Germinal center (tissue), 1 donor: ENCODE measurements around the gene LDLRAD3.

Source experiments
- DNase-seq: peaks from one replicate; pipeline ENCODE4 v3.0.0; 2012; ENCODE audit warnings: mixed read lengths, low spot score

LDLRAD3 gene

DNA sequence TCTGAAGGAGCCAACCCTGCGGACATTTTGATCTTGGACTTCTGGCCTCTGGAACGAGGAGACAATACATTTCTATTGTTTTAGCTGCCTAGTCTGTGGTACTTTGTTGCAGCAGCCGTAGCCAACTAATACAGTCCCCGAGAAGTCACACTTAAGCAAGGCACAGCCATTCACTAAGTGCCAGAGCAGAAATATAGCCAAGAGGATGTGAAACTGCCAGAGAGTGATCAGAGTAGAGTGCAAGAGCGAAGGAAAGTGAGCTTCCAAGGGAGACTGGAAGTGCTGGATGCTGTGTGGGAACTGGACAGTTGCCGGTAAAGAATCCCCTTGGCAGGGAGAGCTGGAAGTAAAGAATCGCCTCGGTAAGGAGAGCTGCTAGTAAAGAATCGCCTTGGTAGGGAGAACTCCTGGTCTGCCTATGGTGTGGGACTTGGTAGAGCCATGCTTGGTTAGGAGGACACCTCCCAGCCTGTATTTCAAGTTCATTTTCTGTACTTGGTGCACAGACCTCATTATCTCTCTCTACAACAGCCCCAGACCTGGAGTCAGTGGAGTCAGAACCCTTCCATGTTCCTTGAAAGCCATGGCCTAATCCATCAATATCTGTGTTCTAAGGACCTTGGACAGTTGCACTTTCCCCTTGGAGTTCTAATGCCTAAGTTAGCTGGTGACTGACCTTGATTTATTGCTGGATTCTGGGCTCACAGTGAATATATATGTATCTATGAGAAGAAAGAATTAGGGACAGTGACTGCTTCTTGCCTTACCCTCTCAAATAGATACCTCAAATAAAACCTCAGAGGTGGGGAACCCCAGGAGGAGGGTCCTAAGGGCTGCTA lies 162.1 kb downstream of the LDLRAD3 start:
- no peak for DNase-seq

DNA sequence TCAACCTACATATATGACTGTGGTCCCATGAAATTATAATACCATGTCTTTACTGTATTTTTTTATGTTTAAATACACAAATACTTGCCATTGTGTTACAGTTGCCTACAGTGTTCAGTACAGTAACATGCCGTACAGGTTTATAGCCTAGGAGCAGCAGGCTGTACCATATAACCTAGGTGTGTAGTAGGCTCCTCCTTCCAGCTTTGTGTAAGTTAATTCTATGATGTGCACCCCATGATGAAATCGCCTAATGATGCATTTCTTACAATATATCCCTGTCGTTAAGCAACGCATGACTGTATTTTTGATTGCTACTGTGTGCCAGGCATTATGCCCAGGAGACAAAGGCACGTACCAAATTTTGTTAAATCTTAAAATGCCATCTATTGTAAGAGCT lies 163.7 kb downstream of the LDLRAD3 start:
- DNase-seq = no peak

DNA sequence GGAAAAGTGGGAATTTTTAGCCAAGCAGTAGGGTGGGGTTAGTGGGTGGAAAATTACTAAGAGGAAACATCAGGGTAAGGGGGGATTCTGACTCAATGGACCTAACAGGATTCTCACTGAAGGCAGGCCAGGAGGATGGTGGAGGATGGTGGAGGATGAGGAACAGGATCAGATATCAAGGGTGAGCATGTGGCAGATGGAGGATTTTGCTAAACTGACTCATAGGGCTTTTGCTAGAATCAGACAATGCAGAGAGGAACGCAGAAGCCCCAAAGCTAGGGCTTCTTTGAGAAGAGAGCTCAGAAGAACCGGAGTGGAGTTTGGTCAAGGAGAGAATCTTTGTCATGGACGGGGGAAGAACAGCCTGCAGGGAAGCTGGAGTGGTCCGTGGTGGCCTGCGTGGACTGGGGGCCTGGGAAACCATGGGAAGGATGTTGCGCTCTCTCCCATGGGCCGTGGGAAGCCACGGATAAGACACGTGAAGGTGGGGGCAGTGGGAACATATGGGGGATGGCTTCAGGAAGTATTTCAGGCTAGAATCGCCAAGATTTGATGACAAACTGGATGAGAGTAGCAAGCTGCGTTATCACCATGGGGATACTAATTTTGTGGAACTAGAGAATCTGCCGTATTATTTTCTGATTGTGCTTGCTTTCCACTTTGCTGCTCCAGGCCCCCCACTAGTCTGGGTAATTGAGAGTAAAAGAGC lies 165.2 kb downstream of the LDLRAD3 start:
- no peak for DNase-seq

DNA sequence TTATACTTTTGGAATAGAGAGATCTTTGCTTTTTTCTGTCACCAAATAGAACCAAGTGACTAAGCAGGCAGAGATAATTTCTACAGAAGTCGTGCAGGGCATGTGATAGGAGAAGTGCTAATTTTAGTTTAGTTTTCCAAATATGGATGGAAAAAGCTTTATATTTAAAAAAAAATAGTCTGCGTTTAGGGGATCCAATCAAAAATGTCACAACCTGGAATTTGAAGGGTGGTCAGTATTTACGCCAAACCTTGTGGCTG lies 165.7 kb downstream of the LDLRAD3 start:
- DNase-seq = no peak

DNA sequence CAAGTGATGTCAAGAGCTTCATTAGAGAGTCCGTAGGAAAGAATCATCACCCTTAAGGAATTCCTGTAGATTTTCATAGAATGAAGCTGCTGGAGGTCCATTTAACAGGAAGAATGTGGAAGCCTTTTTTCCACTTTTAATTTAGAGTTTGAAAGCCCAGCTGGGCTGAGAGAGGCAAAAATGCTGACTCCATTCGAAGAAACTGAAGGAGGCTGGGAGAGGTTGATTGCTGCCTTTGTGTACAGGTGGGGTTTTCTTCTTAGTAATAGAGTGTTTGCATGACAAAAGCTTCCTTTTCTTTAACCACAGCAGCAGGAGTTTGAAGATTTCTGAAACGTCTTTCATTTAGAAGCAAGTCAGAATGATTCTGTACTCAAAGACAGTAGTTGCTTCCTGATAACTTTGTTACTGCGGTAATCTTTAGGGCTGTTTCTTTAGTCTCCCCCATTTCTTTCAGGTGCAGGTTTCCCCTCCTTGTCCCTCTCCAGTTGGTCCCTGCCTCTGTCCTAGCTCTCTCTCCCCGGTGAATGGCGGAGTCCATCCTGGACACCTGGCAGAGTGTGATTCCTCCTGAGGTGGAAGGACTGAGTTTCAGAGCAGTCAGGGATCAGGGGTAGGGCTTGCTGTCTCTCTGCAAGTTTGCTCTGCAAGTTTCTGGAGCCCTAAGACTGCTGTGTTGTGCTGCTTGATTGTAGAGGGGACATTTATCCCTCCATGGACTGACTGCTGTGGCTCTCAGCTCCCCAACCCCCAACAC lies 166.2 kb downstream of the LDLRAD3 start:
- no peak for DNase-seq

DNA sequence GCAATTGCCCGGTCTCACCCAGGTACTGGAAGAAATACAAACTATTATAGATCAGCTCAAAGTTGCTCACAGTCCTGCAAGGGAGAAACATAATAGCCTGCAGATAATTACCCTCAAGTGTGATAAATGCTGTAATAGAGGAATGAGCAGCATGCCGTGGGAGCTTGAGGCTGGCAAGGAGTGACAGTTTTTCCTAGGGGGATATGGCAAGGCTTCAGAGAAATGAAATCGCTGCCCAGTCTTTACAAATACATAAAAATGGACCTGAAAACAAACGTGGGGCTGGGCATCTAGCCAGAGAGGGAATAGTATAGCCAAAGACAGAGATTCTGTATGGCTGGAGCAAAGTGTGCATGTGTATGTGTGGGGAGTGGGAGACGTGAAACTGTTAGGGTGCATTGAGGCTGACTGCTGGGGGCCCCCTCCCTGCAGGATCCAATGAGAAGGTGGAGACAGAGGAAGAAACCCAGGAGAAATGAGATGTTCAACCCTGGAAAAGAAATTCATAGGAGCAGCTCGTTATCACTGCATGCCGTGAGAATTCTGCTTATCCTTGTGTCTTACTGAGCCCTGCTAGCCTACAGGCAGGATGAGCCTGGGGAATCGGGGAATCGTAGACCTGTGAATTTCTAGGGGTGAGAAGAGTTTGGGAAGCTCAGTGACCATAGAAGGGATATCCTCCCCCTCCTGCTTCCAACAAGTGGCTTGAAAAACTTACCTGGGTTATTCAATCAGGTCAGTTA lies 167.0 kb downstream of the LDLRAD3 start:
- DNase-seq = no peak

DNA sequence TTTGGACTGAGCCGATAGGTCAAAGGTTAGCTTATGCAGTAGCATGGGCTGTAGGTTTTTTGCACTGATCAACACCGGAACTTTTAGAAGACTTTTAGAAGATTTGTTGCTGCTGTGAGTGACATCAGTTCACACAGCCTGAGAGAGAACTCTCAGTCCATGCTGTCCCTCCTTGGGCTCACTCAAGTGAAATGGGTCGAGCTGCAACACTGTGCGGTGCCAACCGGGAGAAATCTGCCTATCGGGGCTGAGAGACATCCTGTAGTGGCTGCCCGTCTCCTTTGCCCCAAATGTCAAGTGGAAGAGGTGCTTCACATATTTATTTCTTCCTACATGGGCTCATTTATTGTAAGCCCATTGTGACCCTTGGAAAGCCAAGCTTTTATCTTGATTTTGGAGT lies 170.2 kb downstream of the LDLRAD3 start:
- DNase-seq = no peak

DNA sequence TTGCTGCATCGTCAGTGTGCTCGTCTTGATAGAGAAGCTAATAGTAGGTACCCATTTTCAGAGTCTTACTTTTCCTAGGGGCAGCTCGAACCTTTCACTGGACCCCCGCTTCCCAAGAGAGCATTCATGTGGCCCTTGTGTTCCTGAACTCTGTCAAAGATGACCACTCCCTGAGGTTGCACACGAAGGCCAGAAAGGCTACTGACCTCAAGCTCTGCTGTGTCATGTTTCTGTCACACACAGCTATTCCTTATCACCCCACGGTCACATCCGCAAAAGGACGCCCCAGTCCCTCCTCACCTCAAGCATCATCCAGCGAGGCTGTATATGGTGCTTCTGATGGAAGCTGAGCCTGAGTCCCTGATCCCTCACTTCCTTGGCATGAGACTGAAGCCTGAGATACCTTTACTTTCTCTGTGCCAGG lies 171.5 kb downstream of the LDLRAD3 start:
- no peak for DNase-seq

DNA sequence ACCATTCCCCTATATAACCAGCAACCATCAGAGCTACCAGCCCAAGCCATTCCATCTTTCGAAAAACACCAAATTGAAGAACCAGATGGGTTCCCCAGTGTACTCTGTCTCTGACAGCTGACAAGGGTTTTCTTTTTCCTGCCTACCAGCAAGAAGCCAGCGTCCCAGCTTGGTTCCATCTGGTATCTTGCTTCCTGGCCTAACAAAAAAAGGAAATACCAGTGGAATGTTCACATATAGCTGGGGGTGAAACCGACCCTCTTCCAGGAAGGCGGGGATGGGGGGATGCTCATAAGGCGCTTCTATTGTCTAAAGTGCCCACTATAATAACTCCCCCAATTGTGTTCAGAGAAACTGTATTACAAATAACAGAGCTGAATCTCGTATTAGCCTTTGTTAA lies 172.3 kb downstream of the LDLRAD3 start:
- no peak for DNase-seq

DNA sequence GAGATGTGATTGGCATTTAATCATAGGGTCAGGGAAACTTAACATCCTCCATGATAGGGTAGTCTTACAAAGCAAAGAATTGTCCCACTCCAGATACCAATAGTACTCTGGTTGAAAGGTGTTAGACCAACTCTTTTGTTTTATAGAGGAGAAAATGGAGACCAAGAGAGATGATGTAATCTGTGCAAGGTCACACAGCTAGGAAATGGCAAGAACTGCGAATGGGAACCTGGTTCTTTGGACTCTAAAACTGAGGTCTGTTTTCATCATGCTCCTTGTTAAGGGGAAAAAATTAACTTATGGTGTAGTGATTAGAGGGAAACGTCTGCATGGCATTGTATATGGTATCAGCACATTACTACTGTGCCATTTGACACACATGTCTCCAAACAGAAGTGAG lies 174.2 kb downstream of the LDLRAD3 start:
- no peak for DNase-seq

DNA sequence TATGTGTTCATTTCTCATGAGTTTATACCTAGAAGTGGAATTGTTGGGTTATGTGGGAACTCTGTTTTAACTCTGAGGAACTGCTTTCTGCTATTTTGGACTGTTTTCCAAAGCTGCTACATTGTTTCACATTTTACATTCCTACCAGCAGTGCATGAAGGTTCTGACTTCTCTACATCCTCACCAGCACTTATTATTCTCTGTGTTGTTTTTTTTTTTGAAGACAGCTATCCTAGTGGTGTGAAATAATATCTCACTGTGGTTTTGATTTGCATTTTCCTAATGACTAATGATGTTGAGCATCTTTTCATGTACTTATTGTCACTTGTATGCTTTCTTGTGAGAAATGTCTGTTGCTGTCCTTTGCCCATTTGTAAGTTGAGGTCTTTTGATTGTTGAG lies 175.4 kb downstream of the LDLRAD3 start:
- no peak for DNase-seq

DNA sequence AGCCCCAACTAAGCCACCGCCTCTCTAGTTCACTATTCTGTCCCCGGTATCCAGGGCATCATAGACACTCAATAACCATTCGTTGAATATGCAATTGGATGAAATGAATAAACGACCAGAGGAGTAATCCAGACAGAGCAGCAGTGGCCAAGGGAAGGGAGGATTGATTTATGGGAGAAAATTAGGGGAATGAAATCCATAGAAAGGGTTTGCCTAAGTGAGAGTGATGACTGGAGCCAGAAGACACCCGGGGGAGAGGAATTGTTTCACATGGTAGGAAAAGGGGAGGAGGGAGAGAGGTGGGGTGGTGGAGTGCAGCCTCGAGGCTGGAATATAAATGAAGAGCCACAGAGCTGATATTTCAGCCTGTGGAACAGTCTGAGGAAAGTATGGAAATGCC lies 177.2 kb downstream of the LDLRAD3 start:
- DNase-seq = no peak

DNA sequence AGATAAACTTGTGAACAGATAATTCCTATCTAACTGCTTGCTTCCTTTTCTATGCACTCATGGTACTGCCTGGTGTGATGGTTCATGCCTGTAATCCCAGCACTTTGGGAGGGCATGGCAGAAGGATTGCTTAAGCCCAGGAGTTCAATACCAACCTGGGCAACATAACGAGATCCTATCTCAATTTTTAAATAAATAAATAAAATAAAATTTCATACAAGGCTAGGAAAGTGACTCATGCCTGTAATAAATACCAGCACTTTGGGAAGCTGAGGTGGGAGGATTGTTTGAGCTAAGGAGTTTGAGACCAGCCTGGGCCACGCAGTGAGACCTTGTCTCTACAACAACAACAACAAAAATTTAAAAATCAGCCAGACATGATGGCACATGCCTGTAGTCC lies 178.8 kb downstream of the LDLRAD3 start:
- no peak for DNase-seq

DNA sequence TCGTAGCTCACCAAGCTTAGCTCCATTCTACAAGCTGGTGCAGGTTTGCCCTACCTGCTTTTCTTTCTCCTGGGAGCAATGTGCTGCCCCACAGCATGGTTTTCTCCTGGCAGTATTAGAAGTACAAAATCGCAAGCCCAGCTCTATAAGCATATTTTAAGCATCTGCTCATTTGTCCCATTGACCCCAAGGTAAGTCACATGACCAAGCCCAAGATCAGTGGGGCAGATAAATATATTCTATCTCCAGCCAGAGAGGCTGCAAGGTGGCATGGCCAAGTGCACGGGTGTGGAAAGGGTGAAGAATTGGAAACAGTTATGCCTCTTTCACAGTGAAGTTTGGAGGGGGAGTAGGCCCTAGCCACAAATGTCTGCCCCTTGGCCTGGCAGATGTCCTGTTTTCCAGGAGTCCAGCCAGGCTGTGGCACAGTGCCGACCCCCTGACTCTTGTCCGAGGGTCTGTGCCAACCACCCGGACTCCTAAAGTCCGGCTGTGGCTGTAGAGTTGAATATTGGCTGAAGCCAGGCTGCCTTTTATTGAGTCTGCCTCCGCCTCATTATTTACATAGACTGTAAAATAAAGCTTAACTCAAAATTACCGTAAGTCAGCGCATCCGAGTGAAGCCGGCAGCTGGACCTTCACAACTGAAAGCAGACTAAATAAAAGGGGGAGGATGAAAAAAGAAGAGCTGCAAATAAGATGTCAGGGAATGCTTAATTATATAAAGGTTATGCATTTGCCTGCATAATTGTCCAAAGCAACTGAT lies 179.7 kb downstream of the LDLRAD3 start:
- DNase-seq = no peak

DNA sequence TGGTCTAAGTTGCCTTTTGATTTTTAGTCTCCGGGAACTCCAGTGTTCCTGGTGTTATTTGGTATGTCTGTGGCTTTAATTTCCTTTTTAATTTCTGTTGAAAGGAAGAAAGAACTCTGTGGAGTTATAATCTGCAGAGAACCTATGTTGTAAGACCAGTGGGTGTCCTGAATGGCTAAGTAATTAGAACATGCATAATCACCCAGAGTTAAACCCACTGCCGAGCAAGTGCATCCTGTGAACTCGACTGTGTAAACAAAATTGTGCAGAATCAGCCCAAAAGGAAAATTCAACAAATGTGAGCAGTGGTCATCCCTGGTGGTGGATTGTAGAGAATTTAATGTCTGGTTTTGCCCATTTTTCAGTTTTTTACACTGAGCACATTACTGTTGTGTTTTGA lies 182.8 kb downstream of the LDLRAD3 start:
- no peak for DNase-seq

DNA sequence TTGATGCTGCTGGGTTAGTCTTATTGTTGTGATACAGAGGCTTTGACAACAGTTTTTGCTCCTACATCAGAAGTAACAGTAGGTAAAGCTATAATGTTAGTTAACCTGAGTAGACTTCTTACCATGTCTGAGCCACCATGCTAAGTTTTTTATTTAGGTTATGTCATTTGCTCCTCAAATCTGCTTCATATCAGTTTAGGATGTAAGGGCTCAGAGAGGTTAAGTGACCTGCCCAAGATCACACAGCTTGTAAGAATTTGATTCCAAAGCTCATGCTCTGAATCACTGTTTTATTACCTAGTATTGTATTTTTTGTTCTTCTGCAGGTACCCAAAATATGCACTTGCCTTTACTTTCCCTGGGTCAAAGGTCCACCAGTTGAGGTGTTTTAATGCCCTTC lies 183.7 kb downstream of the LDLRAD3 start:
- DNase-seq = no peak

DNA sequence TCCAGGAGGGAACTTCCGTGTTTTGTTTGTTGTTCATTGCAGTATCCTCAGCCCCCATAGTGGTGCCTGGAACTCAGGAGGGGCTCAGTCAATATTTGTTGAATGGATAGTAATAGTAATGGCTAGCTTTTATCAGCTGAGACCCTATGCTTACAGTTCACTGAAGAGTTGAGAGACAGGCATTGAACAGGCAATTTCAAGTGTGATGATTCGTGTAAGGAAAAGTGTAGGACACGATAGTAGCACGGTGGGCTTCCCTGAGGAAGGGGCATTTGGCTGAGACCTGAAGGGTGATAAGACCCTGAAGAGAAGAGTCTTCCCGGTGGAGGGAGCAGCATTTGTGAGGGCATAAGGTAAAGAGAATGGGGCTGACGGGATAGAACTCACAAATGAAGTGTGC lies 186.1 kb downstream of the LDLRAD3 start:
- DNase-seq = no peak

DNA sequence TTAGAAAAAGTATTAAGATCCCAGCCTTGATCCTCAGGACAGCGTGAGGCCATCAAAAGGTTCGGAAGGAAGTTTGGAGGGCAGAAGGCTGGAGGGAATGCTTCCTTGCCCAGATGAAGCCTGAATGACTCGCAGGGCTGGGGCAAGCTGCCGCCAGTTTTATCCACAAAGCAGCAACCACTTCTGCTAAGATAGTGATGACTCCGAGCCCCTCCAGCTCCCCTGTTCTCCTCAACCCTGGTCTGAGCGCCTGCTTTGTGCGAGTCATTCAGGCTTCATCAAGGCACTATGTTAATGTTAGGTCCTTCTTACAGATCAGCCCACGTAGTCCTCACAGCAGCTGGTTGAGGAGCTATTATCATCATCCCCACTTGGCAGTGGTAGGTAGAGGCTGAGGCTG lies 186.5 kb downstream of the LDLRAD3 start:
- DNase-seq = no peak

DNA sequence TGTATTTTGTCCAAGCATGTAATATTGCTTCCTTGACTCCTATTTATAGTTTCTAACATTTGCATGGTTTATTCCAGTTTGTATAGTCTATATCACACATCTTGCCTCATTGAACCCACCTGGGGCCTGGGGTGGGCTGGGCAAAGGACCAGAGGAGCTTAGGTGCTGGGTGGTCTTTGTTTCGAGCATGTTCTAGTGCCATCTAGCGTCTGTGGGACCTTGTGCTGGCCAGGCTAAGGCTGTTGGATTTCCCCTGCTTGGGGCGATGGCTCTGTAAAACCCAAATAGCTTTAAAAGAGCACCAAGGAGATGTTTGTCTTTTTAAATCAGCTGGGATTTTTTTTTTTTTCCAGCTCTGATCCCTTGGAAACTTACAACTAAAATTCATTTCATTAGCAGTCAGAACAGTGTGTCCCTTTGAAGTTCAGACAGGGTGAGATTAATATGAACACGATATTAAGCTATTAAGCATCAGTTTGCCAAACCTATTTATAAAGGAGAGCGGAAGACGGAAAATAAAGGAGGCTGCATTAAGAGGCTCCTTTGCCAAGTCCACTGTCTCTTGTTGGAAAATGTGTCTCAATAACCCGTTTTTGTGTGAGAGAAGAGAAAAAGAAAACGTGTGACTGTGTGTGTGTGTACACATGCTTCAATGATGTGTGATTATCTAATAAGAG lies 188.0 kb downstream of the LDLRAD3 start:
- peak; percentile 38 for DNase-seq

DNA sequence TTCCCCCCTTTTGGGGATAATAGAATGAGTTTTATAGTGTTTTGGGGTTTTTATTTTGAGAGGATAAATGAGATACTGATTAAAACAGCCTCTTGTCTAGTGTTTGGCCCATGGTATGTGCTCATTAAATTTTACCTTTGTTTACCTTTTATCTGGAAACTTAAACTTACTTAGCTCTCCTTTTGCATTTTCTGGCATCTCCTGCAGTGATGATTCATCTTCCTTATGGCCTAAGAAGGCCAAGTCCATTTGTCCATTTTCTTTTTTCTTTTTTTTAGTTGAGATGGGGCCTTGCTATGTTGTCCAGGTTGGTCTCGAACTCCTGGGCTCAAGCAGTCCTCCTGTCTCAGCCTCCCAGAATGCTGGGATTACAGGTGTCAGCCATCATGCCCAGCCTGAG lies 189.1 kb downstream of the LDLRAD3 start:
- DNase-seq = no peak

DNA sequence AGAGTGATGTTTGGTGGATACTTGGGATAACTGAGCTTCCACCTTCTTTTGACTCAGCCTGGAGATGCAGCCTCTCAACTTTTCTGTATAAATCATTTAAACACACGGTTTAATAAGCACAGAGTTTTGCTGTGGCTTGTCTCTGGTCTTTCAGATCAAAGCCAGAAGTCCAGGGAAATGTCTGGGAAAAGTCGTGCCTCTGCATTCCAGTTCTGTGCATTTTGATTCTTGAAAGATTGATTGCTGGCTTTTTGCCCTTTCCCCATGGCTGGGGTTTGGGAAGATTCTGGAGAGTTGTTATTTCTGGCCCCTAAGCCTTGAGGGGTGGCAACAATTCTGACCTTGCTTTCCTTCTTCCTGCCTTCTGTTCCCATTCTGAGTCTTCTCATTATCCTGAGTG lies 191.2 kb downstream of the LDLRAD3 start:
- no peak for DNase-seq
